ENCODE data around the gene DIPK1C.

GRCh38 chr18:74492259-74492658 lies 35.2 kb upstream of the DIPK1C start:
- no peak for TF ChIP-seq CTCF (conservative IDR thresholded peaks at IDR 0.05 in 1 of 2, IDR thresholded peaks at IDR 0.05 in 1 of 2; ENCODE audit: low read depth in 1 of 2, low read length in 2 of 2)
- TF ChIP-seq EZH2 (IDR thresholded peaks at IDR 0.05; ENCODE audit: low read length, missing control alignments) = no peak

All from fibroblast of lung (primary cell).